Smooth muscle cell (in vitro differentiated cells): ENCODE measurements around the gene C1R. TPM values are rescaled to one million over a fixed set of nuclear protein-coding genes. Genes with fewer than 3 reads are reported as not detected.

Experiments used
- DNase-seq: peaks from one replicate; lab custom pipeline; 2025; ENCODE audit not compliant: unreplicated experiment; lab: John Stamatoyannopoulos, UW
- H2AFZ ChIP-seq: fragments of 200-600 bp; sonication (generic); 2 replicates; pipeline ENCODE4 v1.6.0; 2016; ENCODE audit warnings: antibody characterized with exemption, low read depth, mild to moderate bottlenecking
- H3F3A ChIP-seq: fragments of 200-600 bp; sonication (generic); 2 replicates; pipeline ENCODE4 v1.6.0; 2017; ENCODE audit warnings: antibody characterized with exemption, low read depth
- H3K27ac ChIP-seq: fragments of 200-600 bp; sonication (generic); 2 replicates; pipeline ENCODE4 v1.5.1; 2016; ENCODE audit warnings: low read depth, mild to moderate bottlenecking
- H3K27me3 ChIP-seq: fragments of 200-600 bp; sonication (generic); 2 replicates; pipeline ENCODE4 v1.6.1; 2016; ENCODE audit warnings: low read depth, mild to moderate bottlenecking
- H3K36me3 ChIP-seq: fragments of 200-600 bp; sonication (generic); 2 replicates; pipeline ENCODE4 v1.5.1; 2016; ENCODE audit warnings: low read depth
- H3K4me1 ChIP-seq: fragments of 200-600 bp; sonication (generic); 2 replicates; pipeline ENCODE4 v1.5.1; 2016; ENCODE audit warnings: low read depth
- H3K4me2 ChIP-seq: fragments of 200-600 bp; sonication (generic); 2 replicates; pipeline ENCODE4 v1.6.0; 2016; ENCODE audit warnings: mild to moderate bottlenecking
- H3K4me3 ChIP-seq: fragments of 200-600 bp; sonication (generic); 2 replicates; pipeline ENCODE4 v1.5.1; 2016; ENCODE audit warnings: mild to moderate bottlenecking
- H3K79me2 ChIP-seq: fragments of 200-600 bp; sonication (generic); 2 replicates; pipeline ENCODE4 v1.6.0; 2016; ENCODE audit warnings: low read depth, mild to moderate bottlenecking
- H3K9ac ChIP-seq: fragments of 200-600 bp; sonication (generic); 2 replicates; pipeline ENCODE4 v1.6.0; 2016; ENCODE audit warnings: low read depth
- H3K9me3 ChIP-seq: fragments of 200-600 bp; sonication (generic); replicated peaks from 2 replicates; pipeline ENCODE4 v1.5.1; 2016; ENCODE audit warnings: low read depth
- H4K20me1 ChIP-seq: fragments of 200-600 bp; sonication (generic); 2 replicates; pipeline ENCODE4 v1.6.0; 2016; ENCODE audit warnings: low read depth
- WGBS: methylation state at CpG from one replicate; pipeline ENCODE4 v1.1.7; 2016; ENCODE audit warnings: low lambda C conversion rate; 5-methylcytosine and 5-hydroxymethylcytosine counted together
- polyA plus RNA-seq: library from polyadenylated mRNA; unstranded; fragments of >200 nt; fragmentation: Nextera tagmentation; extraction: Ambion mirVana; gene quantifications from 2 replicates; pipeline ENCODE4 v1.2.1, GENCODE V29; 2016
- total RNA-seq: library from RNA; depleted of rRNA; stranded (reverse); fragments of >200 nt; gene quantifications from 2 replicates; pipeline ENCODE4 v1.2.3, GENCODE V29; 2014
- TF ChIP-seq, protein P1 (sequence below): fragments of 200-600 bp; sonication (generic); IDR thresholded peaks from 2 replicates; pipeline ENCODE4 v1.5.1; 2017; ENCODE audit warnings: borderline replicate concordance, mild to moderate bottlenecking, antibody characterized with exemption; ENCODE audit not compliant: insufficient read depth, poor library complexity, severe bottlenecking

C1R gene
- total and polyA plus RNA-seq, 2 experiments from 2014 or later = 51.2 to 83.8 TPM

DNA sequence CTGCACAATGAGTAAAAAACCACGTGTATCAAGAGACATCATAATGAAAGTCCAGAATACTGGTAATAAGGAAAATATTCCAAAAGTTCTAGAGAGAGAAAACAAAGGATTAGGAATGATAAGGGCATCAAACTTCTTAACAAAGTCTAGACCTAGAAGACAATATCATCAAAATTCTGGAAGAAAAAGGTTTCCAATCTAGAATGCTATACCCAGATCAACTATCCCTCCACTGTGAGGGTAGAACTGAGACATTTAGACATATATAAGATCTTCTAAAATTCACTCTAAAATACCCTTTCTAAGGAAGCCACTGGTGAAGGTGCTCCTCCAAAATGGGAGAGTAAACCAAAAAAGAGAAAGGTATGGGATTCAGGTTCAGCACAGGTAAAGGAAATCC, 13.8 kb upstream of the C1R start:
- Histone ChIP-seq H4K20me1 (peaks cover 9% of the 10 kb centered on the region), H3K4me2 (no peak overlapping the region), H3K9ac (no peak overlapping the region), H3K27me3 (no peaks in the 10 kb centered on the region), H3K4me3 (no peak overlapping the region), H3K27ac (no peak overlapping the region), H3K79me2 (peaks cover 14% of the 10 kb centered on the region), H3K9me3 (no peaks in the 10 kb centered on the region), H3F3A (no peaks in the 10 kb centered on the region), H3K36me3 (no peaks in the 10 kb centered on the region), H2AFZ (no peak overlapping the region), H3K4me1 (no peaks in the 10 kb centered on the region)
- DNase-seq = no peak
- TF ChIP-seq, protein P1, sequence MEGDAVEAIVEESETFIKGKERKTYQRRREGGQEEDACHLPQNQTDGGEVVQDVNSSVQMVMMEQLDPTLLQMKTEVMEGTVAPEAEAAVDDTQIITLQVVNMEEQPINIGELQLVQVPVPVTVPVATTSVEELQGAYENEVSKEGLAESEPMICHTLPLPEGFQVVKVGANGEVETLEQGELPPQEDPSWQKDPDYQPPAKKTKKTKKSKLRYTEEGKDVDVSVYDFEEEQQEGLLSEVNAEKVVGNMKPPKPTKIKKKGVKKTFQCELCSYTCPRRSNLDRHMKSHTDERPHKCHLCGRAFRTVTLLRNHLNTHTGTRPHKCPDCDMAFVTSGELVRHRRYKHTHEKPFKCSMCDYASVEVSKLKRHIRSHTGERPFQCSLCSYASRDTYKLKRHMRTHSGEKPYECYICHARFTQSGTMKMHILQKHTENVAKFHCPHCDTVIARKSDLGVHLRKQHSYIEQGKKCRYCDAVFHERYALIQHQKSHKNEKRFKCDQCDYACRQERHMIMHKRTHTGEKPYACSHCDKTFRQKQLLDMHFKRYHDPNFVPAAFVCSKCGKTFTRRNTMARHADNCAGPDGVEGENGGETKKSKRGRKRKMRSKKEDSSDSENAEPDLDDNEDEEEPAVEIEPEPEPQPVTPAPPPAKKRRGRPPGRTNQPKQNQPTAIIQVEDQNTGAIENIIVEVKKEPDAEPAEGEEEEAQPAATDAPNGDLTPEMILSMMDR = no peak
- WGBS = 83% methylated on average over 1 of the region's 1 CpG

DNA sequence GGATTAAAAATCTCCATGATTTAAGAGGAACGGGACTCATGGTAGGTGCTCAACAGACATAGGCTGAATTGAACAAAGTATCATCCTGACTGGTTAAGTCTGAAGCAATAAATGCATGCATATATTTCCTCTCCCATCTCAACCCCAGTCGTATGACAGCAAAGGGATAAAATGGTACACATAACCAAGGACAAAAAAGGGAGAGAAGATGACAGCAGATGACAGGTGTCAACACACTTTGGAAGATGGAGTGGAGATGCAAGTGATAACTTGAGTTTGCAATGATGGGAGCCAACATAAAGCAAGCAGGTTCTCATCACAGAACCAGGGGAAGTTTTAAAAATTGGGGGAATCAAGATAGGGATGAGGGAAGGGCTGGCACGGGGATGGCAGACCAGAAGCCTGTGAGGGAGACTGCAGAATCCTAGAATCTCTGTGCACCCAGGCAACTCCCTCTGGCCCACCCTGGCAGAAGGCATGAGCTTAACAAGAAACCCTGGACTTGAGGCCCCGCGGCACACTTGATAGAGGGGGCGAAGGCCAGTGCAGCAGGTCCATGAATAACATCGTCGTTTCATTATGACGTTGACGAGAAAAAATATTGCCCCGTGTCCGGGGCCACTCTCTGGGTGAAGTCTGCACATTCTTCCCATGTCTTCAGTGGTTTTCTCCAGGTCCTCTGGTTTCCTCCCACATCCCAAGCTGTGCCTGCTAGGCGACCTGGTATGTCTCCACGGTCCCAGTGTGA, 11.8 kb upstream of the C1R start:
- peaks cover 9% of the 10 kb centered on the region for H4K20me1 ChIP-seq
- no peak for DNase-seq
- H3K27ac ChIP-seq = no peak overlapping the region
- H3K4me3 ChIP-seq = no peak overlapping the region
- H3K36me3 ChIP-seq = no peaks in the 10 kb centered on the region
- WGBS = 97% methylated on average over 14 of the region's 14 CpGs
- no peak overlapping the region for H3K4me2 ChIP-seq
- H3K79me2 ChIP-seq = peaks cover 14% of the 10 kb centered on the region
- H3K27me3 ChIP-seq = no peaks in the 10 kb centered on the region
- TF ChIP-seq, protein P1 = no peak
- no peak overlapping the region for H3K9ac ChIP-seq
- no peaks in the 10 kb centered on the region for H3K9me3 ChIP-seq
- H3F3A ChIP-seq = no peaks in the 10 kb centered on the region
- no peaks in the 10 kb centered on the region for H3K4me1 ChIP-seq
- H2AFZ ChIP-seq = no peak overlapping the region

DNA sequence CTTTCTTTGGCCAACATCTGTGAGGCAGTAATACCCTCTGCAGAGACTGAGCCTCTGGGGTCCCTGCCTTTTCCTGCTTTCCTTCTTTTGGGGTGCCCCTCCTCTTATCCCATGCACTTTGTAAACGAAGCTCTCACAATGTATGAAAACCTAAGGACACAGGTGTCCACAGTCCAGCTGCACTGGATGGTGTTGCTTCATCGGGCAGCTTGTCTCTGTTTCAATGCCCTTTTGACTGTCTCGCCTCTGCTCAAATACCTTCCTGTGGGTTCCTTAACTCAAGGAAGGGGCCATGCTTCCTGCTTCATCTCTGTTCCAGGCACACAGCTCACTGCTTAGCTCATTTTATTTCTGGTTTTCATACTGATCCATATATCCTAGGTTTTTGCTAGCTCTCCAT, 10.3 kb upstream of the C1R start:
- H2AFZ ChIP-seq = no peak overlapping the region
- no peaks in the 10 kb centered on the region for H3K4me1 ChIP-seq
- no peak overlapping the region for H3K4me3 ChIP-seq
- no peak overlapping the region for H3K27ac ChIP-seq
- DNase-seq = no peak
- peaks cover 9% of the 10 kb centered on the region for H4K20me1 ChIP-seq
- TF ChIP-seq, protein P1 = no peak
- peaks cover 14% of the 10 kb centered on the region for H3K79me2 ChIP-seq
- no peaks in the 10 kb centered on the region for H3K36me3 ChIP-seq
- H3K4me2 ChIP-seq = no peak overlapping the region
- no peaks in the 10 kb centered on the region for H3F3A ChIP-seq
- no peaks in the 10 kb centered on the region for H3K9me3 ChIP-seq
- 93% methylated on average over 3 of the region's 3 CpGs for WGBS
- H3K9ac ChIP-seq = no peak overlapping the region
- no peaks in the 10 kb centered on the region for H3K27me3 ChIP-seq

DNA sequence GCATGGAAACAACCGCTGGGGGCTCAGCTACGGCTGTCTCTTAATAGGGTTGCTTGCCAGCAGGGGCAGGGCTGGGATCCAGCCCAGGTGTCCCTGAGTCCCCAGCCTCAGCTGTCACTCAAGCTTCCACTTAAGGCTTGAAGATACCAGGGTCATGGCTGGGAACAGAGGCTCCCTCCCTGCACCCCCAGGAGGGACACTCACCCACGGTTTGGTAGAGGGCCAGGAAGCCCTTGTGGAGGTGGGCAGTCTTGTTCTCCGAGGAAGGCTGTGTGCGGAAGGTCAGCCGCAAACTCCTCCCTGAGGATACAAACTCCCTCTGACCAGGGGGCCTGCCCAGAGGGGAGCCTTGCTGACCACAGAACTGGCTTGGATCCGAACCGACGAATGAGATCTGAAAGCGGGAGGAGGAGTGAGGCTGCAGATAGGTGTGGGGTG, 9.5 kb upstream of the C1R start:
- H3K9me3 ChIP-seq = no peaks in the 10 kb centered on the region
- no peak overlapping the region for H3K4me2 ChIP-seq
- no peak for DNase-seq
- no peak overlapping the region for H3K27ac ChIP-seq
- H3K4me3 ChIP-seq = no peak overlapping the region
- H3K79me2 ChIP-seq = peaks cover 6% of the 10 kb centered on the region
- WGBS = 95% methylated on average over 10 of the region's 10 CpGs
- H3K36me3 ChIP-seq = no peaks in the 10 kb centered on the region
- H3F3A ChIP-seq = no peaks in the 10 kb centered on the region
- H2AFZ ChIP-seq = no peak overlapping the region
- TF ChIP-seq, protein P1 = no peak
- no peak overlapping the region for H3K9ac ChIP-seq
- H3K27me3 ChIP-seq = no peaks in the 10 kb centered on the region
- peaks cover 9% of the 10 kb centered on the region for H4K20me1 ChIP-seq
- H3K4me1 ChIP-seq = no peaks in the 10 kb centered on the region
